Measurements from ENCODE around the gene PHLDA2.

Gene PHLDA2

DNA sequence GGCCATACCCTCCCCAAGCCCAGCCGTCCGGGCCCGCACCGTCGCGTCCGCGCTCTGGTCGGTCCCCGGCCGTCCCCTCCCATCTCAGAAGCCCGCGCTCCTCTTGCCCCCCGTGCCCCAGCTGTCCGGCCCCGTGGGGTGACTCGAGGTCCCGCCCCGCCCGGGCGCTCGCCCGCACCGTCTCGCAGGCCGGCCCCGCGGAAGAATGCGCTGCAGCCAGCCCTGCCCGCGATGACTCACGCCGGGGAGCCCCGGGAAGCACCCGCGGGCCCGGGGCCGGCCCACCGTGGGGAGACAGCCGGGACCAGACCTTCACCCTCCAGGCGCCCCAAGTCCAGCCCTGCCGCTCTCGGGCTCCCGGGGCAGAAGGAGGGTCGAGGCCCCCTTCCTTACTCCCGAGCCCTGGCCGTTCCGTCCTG is 320 bp upstream of the PHLDA2 start:
- Histone ChIP-seq H3K36me3 (replicated peaks) (no peaks in the 10 kb centered on the region), H3K27ac (peak overlapping the region; percentile 91), H3K4me3 (ENCODE audit: low read depth, low read length) (peak overlapping the region; percentile 87), H3K27me3 (replicated peaks) (no peaks in the 10 kb centered on the region)
- in situ Hi-C loops (cut with HindIII; ENCODE audit: low pct_ligation_motif_present, low sequenced_read_pairs): no loop called here
- no peak for TF ChIP-seq CTCF (IDR thresholded peaks at IDR 0.05; ENCODE audit: low read depth, low read length, missing control alignments)
- peak; percentile 56 for DNase-seq

- Histone ChIP-seq H3K27ac (peak overlapping the region; percentile 91), H3K4me3 (ENCODE audit: low read depth, low read length) (peak overlapping the region; percentile 87)
- no peak for DNase-seq
Measured at GRCh38 chr11:2927851-2928604, 1.2 kb downstream of the PHLDA2 start.

GRCh38 chr11:2927121-2927800 is 2.0 kb downstream of the PHLDA2 start:
- no peak overlapping the region for H3K27ac ChIP-seq
- in situ Hi-C loops (cut with HindIII; ENCODE audit: low pct_ligation_motif_present, low sequenced_read_pairs): no loop called here
- peak overlapping the region; percentile 87 for H3K4me3 ChIP-seq (ENCODE audit: low read depth, low read length)
- H3K27me3 ChIP-seq (replicated peaks): no peaks in the 10 kb centered on the region
- H3K36me3 ChIP-seq (replicated peaks): no peaks in the 10 kb centered on the region
- no peak for TF ChIP-seq CTCF (IDR thresholded peaks at IDR 0.05; ENCODE audit: low read depth, low read length, missing control alignments)
- no peak for DNase-seq

More at GRCh38 chr11:2927851-2928604, 1.2 kb downstream of the PHLDA2 start:
- in situ Hi-C loops (cut with HindIII; ENCODE audit: low pct_ligation_motif_present, low sequenced_read_pairs): no loop called here
- H3K27me3 ChIP-seq (replicated peaks): no peaks in the 10 kb centered on the region
- no peaks in the 10 kb centered on the region for H3K36me3 ChIP-seq (replicated peaks)
- peak; percentile 7 for TF ChIP-seq CTCF (IDR thresholded peaks at IDR 0.05; ENCODE audit: low read depth, low read length, missing control alignments)

DNA sequence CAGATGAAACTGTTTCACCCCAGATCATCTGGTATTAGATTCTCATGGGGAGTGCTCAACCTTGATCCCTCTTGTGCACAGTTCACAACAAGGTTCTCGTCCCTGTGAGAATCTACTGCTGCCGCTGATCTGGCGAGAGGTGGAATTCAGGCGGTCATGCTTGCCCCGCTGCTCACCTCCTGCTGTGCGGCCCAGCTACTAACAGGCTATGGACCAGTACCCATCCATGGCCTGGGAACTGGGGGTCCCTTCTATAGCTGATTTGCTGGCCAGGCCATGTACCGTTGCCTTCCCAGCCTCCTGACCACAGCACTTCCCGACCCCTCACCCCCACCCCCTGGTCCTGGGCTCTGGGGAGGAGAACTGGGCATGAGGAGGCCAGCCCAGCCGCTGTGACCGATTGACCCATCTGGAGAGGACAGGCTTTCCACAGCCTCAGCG is 2.6 kb downstream of the PHLDA2 start:
- H3K27me3 ChIP-seq (replicated peaks): no peaks in the 10 kb centered on the region

More for the DNA sequence above, 2.6 kb downstream of the PHLDA2 start:
- TF ChIP-seq CTCF (IDR thresholded peaks at IDR 0.05; ENCODE audit: low read depth, low read length, missing control alignments): no peak
- in situ Hi-C loops (cut with HindIII; ENCODE audit: low pct_ligation_motif_present, low sequenced_read_pairs): no loop called here
- Histone ChIP-seq H3K27ac (no peak overlapping the region), H3K36me3 (replicated peaks) (no peaks in the 10 kb centered on the region), H3K4me3 (ENCODE audit: low read depth, low read length) (peak overlapping the region; percentile 12)
- no peak for DNase-seq

Measured in brain microvascular endothelial cell (primary cell).